Stimulated activated effector memory CD8-positive, alpha-beta T cell treated with anti-CD3 and anti-CD28 coated beads, Interleukin-12 subunit alpha, Interleukin-12 subunit beta, amount 100 ng/mL, for 72 hours (primary cell): ENCODE measurements around the gene PRR15.

ENCODE experiments used
- ATAC-seq: fragments of 150-1000 bp; cut with Tn5 transposase; 2 replicates; pipeline ENCODE4 v1.10.0; 2021
- DNase-seq, 2 donors: peaks; one replicate each; pipeline ENCODE4 v3.0.0; 2021 to 2022; ENCODE audit warnings: low spot score in 2 of 2
- H3K27ac Mint-ChIP-seq: one replicate; pipeline ENCODE4 v1.8.0; 2022; ENCODE audit warnings: mild to moderate bottlenecking, mixed read lengths
- H3K36me3 Mint-ChIP-seq: one replicate; pipeline ENCODE4 v1.8.0; 2022; ENCODE audit warnings: mild to moderate bottlenecking, mixed read lengths
- H3K4me1 Mint-ChIP-seq: one replicate; pipeline ENCODE4 v1.8.0; 2022; ENCODE audit warnings: mixed read lengths
- H3K4me3 Mint-ChIP-seq: one replicate; pipeline ENCODE4 v1.8.0; 2022; ENCODE audit warnings: mild to moderate bottlenecking, mixed read lengths
- H3K9me3 Mint-ChIP-seq: one replicate; pipeline ENCODE4 v1.8.0; 2022; ENCODE audit warnings: mixed read lengths

PRR15 gene

DNA sequence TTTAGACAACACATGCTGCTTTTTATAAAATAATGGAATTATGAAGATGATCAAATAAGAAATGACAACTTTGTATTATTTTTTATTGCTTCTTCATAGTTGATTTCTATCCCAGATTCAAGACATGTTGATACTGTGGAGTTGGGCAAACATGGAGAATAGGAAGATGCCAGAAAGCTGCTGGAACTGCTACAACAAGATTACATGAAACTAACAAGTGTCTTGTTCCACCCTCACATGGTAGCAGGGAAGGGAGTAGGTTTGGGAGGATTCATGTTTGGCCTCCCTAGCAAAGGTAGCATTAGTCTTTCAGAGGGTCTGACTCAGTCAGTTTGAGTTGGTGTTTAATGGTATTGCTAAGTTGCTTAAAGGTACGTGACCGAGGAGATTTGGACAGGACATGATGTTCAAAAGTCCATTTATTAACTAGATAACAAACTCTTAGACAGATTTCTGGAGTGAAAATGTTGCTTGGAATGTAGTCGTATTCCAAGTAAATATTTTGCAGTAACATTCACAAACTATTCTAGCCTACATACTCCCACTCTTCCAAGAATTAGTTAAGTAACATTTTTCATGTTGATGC, 33.1 kb downstream of the PRR15 start:
- H3K4me3 Mint-ChIP-seq: no peak overlapping the region
- ATAC-seq (no peak), DNase-seq (no peak)
- no peak overlapping the region for H3K27ac Mint-ChIP-seq
- no peaks in the 10 kb centered on the region for H3K36me3 Mint-ChIP-seq
- H3K4me1 Mint-ChIP-seq: no peaks in the 10 kb centered on the region
- no peaks in the 10 kb centered on the region for H3K9me3 Mint-ChIP-seq

GRCh38 chr7:29597266-29597665, 33.6 kb downstream of the PRR15 start:
- Mint-ChIP-seq H3K4me3 (no peak overlapping the region), H3K9me3 (no peaks in the 10 kb centered on the region), H3K27ac (no peak overlapping the region), H3K4me1 (no peaks in the 10 kb centered on the region), H3K36me3 (no peaks in the 10 kb centered on the region)
- ATAC-seq (no peak), DNase-seq (no peak)

- H3K9me3 Mint-ChIP-seq: no peaks in the 10 kb centered on the region
- DNase-seq (no peak), ATAC-seq (no peak)
- H3K4me1 Mint-ChIP-seq: no peaks in the 10 kb centered on the region
- H3K4me3 Mint-ChIP-seq: no peak overlapping the region
- no peaks in the 10 kb centered on the region for H3K36me3 Mint-ChIP-seq
- no peak overlapping the region for H3K27ac Mint-ChIP-seq
These were observed 34.5 kb downstream of the PRR15 start for GRCh38 chr7:29598137-29598536.

DNA sequence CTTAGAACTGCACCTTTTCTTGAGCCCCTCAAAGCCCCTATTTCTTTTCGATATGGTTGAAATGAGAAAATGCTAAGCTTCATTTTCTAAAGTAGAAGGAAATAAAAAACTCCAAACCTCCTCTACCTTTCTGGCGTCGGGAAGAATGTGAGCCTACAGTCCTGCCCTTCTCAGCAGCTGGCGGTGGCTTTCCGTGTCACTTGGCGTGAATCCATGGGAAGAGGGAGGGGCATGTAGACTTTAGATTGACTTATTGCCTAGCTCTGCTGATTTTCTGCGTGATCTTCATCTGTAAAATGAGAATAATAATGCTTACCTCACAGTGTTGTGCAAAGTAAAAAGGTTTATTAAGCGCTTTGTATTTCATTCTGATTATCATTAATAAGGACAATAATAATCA, 35.0 kb downstream of the PRR15 start:
- H3K27ac Mint-ChIP-seq: no peak overlapping the region
- H3K4me1 Mint-ChIP-seq: no peaks in the 10 kb centered on the region
- no peak for ATAC-seq
- no peak overlapping the region for H3K4me3 Mint-ChIP-seq
- no peaks in the 10 kb centered on the region for H3K36me3 Mint-ChIP-seq
- DNase-seq: no peak
- H3K9me3 Mint-ChIP-seq: no peaks in the 10 kb centered on the region

DNA sequence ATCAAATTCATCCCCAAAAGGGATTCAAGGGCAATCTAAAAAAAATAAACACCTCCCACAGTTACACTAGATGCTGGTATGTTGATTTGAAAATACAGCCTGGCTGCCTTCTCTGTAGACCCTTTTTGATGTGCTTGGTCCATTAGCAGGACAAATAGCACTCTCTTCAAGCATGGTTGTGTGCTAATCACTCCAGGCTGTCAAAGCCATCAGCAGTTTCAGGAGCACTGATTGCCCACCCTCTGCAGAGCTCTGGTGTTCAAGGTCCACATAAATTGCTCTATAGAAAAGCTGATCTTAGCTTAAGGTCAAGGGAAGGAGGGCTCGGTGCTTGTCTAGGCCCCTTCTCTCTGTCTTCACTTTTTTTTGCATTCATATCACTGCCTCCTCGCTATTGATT, 35.4 kb downstream of the PRR15 start:
- no peaks in the 10 kb centered on the region for H3K36me3 Mint-ChIP-seq
- H3K9me3 Mint-ChIP-seq: no peaks in the 10 kb centered on the region
- DNase-seq (no peak), ATAC-seq (no peak)
- no peak overlapping the region for H3K4me3 Mint-ChIP-seq
- H3K4me1 Mint-ChIP-seq: no peaks in the 10 kb centered on the region
- no peak overlapping the region for H3K27ac Mint-ChIP-seq

DNA sequence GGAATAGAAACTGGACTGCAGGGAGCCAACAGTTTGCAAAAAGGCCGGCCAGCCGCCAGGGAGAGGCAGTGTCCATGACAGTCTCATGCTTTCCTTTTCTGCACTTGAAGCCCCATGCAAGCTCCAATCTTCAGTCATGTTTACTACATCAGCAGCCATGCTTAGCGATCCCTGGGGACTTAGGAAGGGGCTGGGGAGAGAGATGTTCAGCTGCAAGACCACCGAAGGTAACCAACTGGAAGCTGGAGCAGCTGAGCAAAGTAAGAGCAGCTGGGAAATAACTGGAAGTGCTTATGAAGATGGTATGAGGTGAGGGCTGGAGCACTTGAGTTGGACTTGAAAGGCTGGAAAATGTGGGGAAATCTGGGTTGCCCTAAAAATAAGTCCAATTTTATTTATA, 37.0 kb downstream of the PRR15 start:
- no peaks in the 10 kb centered on the region for H3K36me3 Mint-ChIP-seq
- peaks cover 4% of the 10 kb centered on the region for H3K9me3 Mint-ChIP-seq
- H3K4me1 Mint-ChIP-seq: no peaks in the 10 kb centered on the region
- ATAC-seq: no peak
- no peak for DNase-seq
- H3K4me3 Mint-ChIP-seq: no peak overlapping the region
- no peak overlapping the region for H3K27ac Mint-ChIP-seq

GRCh38 chr7:29604052-29604451, 40.4 kb downstream of the PRR15 start:
- Mint-ChIP-seq H3K36me3 (no peaks in the 10 kb centered on the region), H3K4me3 (no peak overlapping the region), H3K27ac (no peak overlapping the region), H3K4me1 (no peaks in the 10 kb centered on the region), H3K9me3 (peaks cover 4% of the 10 kb centered on the region)
- no peak for ATAC-seq
- no peak for DNase-seq

DNA sequence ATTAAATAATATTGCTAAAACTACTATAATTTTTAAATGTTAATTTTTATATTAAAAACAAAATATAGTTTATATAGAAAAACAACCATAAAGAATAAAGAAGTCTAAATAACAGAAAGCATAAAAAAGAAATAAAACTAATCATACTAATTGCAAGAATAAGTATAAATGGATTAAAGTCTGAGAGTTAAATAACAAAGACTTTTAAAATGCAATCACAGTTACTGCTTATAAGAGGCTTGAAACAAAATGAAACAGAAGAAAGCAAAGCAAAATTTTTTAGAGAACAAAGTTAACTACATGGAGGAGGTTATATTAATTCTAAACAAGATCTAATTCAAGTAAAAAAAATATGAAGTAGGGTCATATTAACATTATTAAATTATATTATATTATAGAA, 41.1 kb downstream of the PRR15 start:
- Mint-ChIP-seq H3K36me3 (no peaks in the 10 kb centered on the region), H3K4me3 (no peak overlapping the region), H3K4me1 (no peaks in the 10 kb centered on the region), H3K9me3 (peaks cover 4% of the 10 kb centered on the region), H3K27ac (no peak overlapping the region)
- ATAC-seq: no peak
- DNase-seq: no peak

DNA sequence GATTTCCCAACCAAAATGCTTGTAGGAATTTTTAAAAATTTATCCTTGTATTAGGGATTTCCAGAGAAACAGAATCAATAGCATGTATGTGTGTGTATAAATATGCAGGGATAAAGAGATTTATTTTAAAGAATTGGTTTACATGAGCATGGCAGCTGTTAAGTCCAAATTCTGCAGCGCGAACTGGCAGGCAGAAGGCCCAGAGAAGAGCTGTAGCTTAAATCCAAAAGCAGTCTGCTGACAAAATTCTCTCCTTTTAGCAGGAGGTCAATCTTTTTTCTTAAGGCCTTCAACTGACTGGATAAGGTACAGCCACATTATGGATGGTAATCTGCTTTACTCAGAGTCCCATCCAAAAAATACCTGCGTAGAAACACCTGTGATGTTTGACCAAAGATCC, 42.0 kb downstream of the PRR15 start:
- Mint-ChIP-seq H3K4me1 (no peaks in the 10 kb centered on the region), H3K4me3 (no peak overlapping the region), H3K27ac (no peak overlapping the region), H3K36me3 (no peaks in the 10 kb centered on the region), H3K9me3 (peaks cover 4% of the 10 kb centered on the region)
- no peak for ATAC-seq
- no peak for DNase-seq

- peaks cover 4% of the 10 kb centered on the region for H3K9me3 Mint-ChIP-seq
- H3K4me3 Mint-ChIP-seq: no peak overlapping the region
- no peaks in the 10 kb centered on the region for H3K36me3 Mint-ChIP-seq
- H3K4me1 Mint-ChIP-seq: no peaks in the 10 kb centered on the region
- DNase-seq (no peak), ATAC-seq (no peak)
- H3K27ac Mint-ChIP-seq: no peak overlapping the region
These were observed 42.7 kb downstream of the PRR15 start for GRCh38 chr7:29606287-29606721.

GRCh38 chr7:29606830-29607229, 43.2 kb downstream of the PRR15 start:
- peaks cover 4% of the 10 kb centered on the region for H3K9me3 Mint-ChIP-seq
- no peak for DNase-seq
- no peak for ATAC-seq
- no peaks in the 10 kb centered on the region for H3K36me3 Mint-ChIP-seq
- H3K4me1 Mint-ChIP-seq: no peaks in the 10 kb centered on the region
- H3K27ac Mint-ChIP-seq: no peak overlapping the region
- H3K4me3 Mint-ChIP-seq: no peak overlapping the region

DNA sequence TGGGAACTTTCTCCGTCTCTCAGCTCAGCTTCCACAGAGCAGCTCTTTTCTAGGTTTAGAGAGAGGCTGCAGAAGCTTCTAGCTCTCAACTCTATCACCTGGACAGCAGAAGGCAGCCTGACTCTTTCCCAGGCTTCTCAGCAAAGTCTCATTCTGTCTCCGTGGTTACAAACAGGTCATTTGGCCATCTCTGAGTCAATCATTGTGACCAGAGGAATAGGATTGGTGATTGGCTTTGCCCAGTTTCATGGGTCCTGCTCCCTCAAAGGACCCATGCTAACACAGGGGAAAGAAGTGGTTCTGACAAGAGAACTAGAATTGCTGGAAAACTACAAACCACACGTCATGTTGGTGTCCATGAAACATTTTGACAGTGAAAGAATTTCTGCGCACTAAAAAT, 43.6 kb downstream of the PRR15 start:
- H3K36me3 Mint-ChIP-seq: no peaks in the 10 kb centered on the region
- peaks cover 4% of the 10 kb centered on the region for H3K9me3 Mint-ChIP-seq
- DNase-seq (no peak), ATAC-seq (no peak)
- H3K27ac Mint-ChIP-seq: no peak overlapping the region
- no peak overlapping the region for H3K4me3 Mint-ChIP-seq
- H3K4me1 Mint-ChIP-seq: no peaks in the 10 kb centered on the region

- ATAC-seq (no peak), DNase-seq (no peak)
- H3K4me1 Mint-ChIP-seq: no peaks in the 10 kb centered on the region
- no peaks in the 10 kb centered on the region for H3K36me3 Mint-ChIP-seq
- no peak overlapping the region for H3K27ac Mint-ChIP-seq
- peaks cover 4% of the 10 kb centered on the region for H3K9me3 Mint-ChIP-seq
- no peak overlapping the region for H3K4me3 Mint-ChIP-seq
These were observed 44.3 kb downstream of the PRR15 start for GRCh38 chr7:29607889-29608288.

DNA sequence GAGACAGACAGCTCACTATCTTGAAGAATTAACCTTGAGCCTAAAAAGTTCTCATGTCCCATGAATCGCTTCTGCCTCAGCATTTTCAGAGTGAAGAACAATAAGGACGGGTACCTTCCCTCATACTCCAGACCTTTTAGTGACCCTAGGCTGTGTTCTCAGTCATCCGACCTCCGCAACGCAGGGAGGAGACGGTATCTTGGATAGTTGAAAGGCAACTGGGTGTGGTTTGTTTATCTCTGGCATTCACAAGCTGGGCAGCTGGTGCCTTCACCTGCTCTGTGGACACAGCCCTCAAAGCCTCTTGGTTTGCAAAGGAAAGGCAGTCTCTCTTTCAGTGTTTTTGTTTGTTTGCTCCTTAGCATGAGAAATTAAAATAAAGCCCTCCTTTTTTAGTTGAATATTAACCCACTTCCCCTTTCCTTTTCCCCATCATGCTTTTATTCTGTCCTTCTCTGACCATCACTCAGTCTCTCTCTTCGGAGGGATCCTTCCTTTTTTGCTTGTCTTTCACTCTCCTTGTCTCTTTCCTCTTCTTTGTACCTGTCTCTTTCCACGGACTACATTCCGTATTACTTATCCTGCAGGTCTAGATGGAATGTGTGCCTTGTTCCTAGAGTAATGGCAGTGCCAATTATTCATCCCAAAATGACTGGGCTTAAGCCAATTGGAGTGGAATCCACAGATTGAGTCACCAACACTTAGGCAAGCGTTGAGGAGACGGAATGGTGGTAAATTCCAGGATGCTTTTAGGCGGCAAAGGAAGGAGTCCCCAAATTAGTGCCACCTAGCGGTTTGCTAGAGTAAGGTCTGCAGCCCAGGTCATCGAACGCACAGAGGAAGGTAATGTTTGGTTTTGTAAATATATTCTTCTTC, 45.8 kb downstream of the PRR15 start:
- H3K9me3 Mint-ChIP-seq: peaks cover under 1% of the 10 kb centered on the region
- no peak for ATAC-seq

GRCh38 chr7:29610086-29610485, 46.5 kb downstream of the PRR15 start:
- Mint-ChIP-seq H3K36me3 (no peaks in the 10 kb centered on the region), H3K27ac (no peak overlapping the region), H3K4me3 (no peak overlapping the region), H3K4me1 (no peaks in the 10 kb centered on the region), H3K9me3 (no peaks in the 10 kb centered on the region)
- ATAC-seq (no peak), DNase-seq (no peak)

More for the DNA sequence above, 45.8 kb downstream of the PRR15 start:
- no peak overlapping the region for H3K4me3 Mint-ChIP-seq
- no peaks in the 10 kb centered on the region for H3K36me3 Mint-ChIP-seq
- no peak for DNase-seq
- H3K4me1 Mint-ChIP-seq: no peaks in the 10 kb centered on the region
- no peak overlapping the region for H3K27ac Mint-ChIP-seq

DNA sequence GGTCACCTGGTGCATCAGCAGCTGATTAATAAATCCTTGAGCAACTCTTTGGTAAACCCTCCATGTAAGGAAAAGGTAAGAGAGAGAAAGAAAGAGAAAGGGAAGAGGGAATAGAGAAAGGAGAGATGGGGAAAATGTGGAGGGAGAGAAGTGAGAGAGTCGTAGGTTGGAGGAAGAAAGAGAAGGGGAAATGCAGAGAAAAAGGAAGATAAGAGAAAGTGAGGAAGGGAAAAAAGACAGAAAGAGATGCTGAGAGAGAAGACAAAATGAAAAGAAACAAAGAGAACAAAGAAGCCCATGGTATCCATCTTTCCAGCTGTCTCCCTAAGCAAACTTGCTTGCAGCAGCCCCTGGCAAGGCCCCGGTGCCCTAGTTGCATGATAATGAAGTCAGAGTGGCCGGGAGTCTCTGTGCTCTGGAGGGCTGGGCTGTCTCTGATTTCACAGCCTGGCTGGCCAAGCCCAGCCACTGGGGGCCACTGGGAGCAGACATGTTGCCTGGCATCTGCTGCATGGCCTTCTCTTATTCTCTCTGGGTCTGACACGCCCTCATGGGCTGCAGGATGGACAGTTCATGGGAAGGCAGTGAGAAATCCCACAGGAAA, 48.4 kb downstream of the PRR15 start:
- DNase-seq (no peak), ATAC-seq (no peak)
- H3K4me1 Mint-ChIP-seq: no peaks in the 10 kb centered on the region
- no peak overlapping the region for H3K27ac Mint-ChIP-seq
- no peaks in the 10 kb centered on the region for H3K9me3 Mint-ChIP-seq
- no peak overlapping the region for H3K4me3 Mint-ChIP-seq
- H3K36me3 Mint-ChIP-seq: no peaks in the 10 kb centered on the region
